ENCODE data around the gene TRMU. TPM values are rescaled to one million over a fixed set of nuclear protein-coding genes. Genes with fewer than 3 reads are reported as not detected.

Gene TRMU
- total RNA-seq, 1 donor from 2014 or later: 71.8 TPM

DNA sequence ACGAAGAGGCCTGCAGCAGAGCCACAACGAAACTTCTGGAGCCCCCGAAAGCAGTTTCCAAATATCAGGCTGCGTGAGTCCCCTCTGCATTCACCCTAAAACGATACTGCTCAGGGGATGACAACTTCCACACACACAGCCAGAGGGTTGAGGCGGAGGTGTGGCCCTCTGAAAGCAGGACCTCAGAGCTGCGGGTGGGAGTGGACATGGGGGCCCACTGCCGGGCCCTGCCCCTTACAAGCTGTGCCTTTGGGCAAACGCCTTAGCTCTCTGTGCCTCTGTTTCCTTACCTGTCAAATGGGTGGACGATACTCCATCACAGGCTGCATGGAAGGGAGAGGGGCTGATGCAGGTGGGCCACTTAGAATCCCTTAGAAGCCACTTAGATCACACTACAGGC, 53.1 kb downstream of the TRMU start:
- Mint-ChIP-seq H3K9me3 (ENCODE audit: low read depth) (no peaks in the 10 kb centered on the region), H3K4me1 (ENCODE audit: low read depth) (no peaks in the 10 kb centered on the region), H3K36me3 (ENCODE audit: insufficient read depth) (peaks cover 4% of the 10 kb centered on the region), H3K4me3 (ENCODE audit: low read depth) (no peak overlapping the region), H3K27ac (no peak overlapping the region), H3K27me3 (no peaks in the 10 kb centered on the region)
- TF ChIP-seq, protein P1, sequence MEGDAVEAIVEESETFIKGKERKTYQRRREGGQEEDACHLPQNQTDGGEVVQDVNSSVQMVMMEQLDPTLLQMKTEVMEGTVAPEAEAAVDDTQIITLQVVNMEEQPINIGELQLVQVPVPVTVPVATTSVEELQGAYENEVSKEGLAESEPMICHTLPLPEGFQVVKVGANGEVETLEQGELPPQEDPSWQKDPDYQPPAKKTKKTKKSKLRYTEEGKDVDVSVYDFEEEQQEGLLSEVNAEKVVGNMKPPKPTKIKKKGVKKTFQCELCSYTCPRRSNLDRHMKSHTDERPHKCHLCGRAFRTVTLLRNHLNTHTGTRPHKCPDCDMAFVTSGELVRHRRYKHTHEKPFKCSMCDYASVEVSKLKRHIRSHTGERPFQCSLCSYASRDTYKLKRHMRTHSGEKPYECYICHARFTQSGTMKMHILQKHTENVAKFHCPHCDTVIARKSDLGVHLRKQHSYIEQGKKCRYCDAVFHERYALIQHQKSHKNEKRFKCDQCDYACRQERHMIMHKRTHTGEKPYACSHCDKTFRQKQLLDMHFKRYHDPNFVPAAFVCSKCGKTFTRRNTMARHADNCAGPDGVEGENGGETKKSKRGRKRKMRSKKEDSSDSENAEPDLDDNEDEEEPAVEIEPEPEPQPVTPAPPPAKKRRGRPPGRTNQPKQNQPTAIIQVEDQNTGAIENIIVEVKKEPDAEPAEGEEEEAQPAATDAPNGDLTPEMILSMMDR (IDR thresholded peaks at IDR 0.05; ENCODE audit: unreplicated experiment): no peak
- DNase-seq (ENCODE audit: low spot score, unreplicated experiment): no peak

DNA sequence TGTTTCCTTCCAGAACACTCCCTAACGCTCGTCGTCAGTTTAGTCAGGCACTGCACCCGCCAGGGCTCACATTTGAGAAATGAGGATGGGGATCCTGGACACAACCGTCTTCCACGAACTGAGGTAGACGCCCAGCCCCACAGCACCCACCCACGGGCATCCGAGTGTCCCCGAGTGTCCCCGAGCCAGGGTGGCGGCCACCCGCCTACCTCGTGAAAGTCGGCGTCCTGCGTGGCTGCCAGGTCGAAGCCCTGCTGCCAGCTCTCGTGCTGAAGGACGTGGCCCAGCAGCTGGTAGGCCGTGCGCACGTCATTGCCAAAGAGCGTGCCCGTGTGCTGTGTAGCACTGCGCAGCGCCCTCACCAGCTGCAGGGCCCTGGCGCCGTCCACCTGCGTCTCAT, 53.6 kb downstream of the TRMU start:
- no peak for DNase-seq (ENCODE audit: low spot score, unreplicated experiment)
- TF ChIP-seq, protein P1 (IDR thresholded peaks at IDR 0.05; ENCODE audit: unreplicated experiment): no peak
- Mint-ChIP-seq H3K27me3 (no peaks in the 10 kb centered on the region), H3K36me3 (ENCODE audit: insufficient read depth) (peaks cover 4% of the 10 kb centered on the region), H3K9me3 (ENCODE audit: low read depth) (no peaks in the 10 kb centered on the region), H3K4me3 (ENCODE audit: low read depth) (no peak overlapping the region), H3K27ac (no peak overlapping the region), H3K4me1 (ENCODE audit: low read depth) (no peaks in the 10 kb centered on the region)

DNA sequence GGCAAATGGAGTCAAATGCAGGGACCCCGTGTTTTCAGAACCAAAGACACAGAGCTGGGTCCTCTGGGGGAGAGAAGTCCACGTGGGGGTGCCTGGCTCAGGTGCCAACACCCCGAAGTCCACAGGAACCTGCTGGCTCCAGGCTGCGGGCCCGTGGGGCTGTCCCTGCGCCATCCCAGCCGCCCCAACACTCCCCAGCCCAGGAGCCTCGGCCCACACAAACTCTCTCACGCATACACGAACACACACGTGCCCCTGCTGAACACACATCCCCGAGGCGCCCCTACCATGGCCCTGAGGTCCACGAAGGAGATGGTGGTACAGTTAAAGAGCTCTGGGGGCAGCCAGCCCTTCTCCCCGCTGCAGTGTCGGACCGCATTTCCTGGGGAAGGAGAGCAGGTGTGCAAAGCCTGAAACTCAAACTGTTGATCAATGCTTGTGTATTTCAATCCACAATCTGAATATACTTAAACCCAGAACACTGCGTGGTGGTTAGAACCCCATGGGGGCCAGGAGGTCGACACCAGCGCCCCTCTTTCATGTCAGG, 54.7 kb downstream of the TRMU start:
- H3K27ac Mint-ChIP-seq: no peak overlapping the region
- no peak for DNase-seq (ENCODE audit: low spot score, unreplicated experiment)

DNA sequence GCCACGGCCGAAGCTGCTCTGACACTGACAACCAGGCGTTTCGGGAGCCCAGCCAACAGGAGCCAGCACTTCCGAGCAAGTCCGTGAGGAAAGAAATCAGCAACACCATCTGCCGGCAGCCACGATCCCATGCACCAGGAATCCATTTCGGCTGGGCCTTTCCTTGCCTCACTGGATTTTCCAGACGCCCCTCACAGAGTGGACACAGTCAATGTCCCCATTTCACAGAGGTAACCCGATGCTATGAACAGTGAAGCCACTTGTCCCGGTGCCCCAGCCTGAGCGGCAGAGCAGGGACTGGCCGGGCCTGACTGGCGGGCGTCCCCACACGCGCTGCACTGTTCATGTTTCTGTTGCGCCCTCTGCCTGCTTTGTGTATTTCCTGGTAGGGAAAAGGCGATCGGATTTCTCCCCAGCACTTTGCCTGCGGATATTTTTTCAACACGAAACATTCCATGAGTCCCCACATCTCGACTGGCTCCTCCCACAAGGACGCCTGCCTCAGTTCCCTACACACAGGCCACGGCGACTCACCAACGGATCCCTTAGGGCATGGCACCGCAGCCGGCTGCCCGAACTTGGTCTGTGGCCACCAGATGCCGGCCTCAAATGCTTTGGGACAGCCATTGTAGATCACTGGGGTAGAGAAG, 55.3 kb downstream of the TRMU start:
- no peak for DNase-seq (ENCODE audit: low spot score, unreplicated experiment)
- Mint-ChIP-seq H3K27ac (no peak overlapping the region), H3K4me1 (ENCODE audit: low read depth) (no peaks in the 10 kb centered on the region), H3K27me3 (no peaks in the 10 kb centered on the region), H3K36me3 (ENCODE audit: insufficient read depth) (peaks cover 1% of the 10 kb centered on the region), H3K9me3 (ENCODE audit: low read depth) (no peaks in the 10 kb centered on the region), H3K4me3 (ENCODE audit: low read depth) (no peak overlapping the region)
- TF ChIP-seq, protein P1 (IDR thresholded peaks at IDR 0.05; ENCODE audit: unreplicated experiment): no peak

More for the DNA sequence above, 54.7 kb downstream of the TRMU start:
- Mint-ChIP-seq H3K36me3 (ENCODE audit: insufficient read depth) (peaks cover 3% of the 10 kb centered on the region), H3K4me3 (ENCODE audit: low read depth) (no peak overlapping the region), H3K27me3 (no peaks in the 10 kb centered on the region), H3K9me3 (ENCODE audit: low read depth) (no peaks in the 10 kb centered on the region), H3K4me1 (ENCODE audit: low read depth) (no peaks in the 10 kb centered on the region)
- TF ChIP-seq, protein P1 (IDR thresholded peaks at IDR 0.05; ENCODE audit: unreplicated experiment): no peak

DNA sequence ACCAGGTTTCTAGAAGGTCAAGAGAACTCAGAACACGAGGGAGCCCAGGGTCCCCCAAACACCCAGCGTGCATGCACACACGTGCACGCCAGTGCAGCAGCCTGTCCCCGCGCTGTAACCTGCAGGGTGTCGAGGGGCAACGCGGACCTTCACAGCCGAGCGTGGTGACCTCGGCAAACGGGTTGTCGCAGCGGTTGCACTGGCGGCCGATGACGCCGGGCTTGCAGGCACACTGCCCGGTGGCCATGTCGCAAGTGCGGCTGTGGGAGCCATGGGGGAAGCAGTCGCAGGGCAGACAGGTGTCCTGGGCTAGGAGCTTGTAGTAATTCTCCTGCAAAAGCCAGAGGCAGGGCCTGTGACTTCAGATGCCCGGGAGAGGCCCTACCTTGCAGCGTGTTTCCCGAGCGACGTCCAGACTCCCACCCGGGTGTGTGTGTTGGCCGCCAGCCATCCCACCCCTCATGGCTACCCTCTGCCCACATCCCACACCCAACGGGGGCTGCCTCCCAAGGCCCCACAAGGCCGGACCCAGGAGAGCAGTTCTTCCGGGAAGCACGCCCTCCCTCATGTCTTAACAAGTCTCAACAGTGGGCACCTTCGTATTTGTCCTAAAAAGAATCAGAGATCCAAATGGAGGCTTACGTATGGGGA, 56.1 kb downstream of the TRMU start:
- TF ChIP-seq, protein P1 (IDR thresholded peaks at IDR 0.05; ENCODE audit: unreplicated experiment): no peak
- Mint-ChIP-seq H3K27ac (no peak overlapping the region), H3K27me3 (no peaks in the 10 kb centered on the region), H3K4me3 (ENCODE audit: low read depth) (no peak overlapping the region), H3K4me1 (ENCODE audit: low read depth) (no peaks in the 10 kb centered on the region), H3K9me3 (ENCODE audit: low read depth) (no peaks in the 10 kb centered on the region), H3K36me3 (ENCODE audit: insufficient read depth) (peaks cover 1% of the 10 kb centered on the region)
- no peak for DNase-seq (ENCODE audit: low spot score, unreplicated experiment)
